Endothelial cell of umbilical vein (primary cell): ENCODE results near the gene CDC20. TPM values are rescaled to one million over a fixed set of nuclear protein-coding genes. Genes with fewer than 3 reads are reported as not detected.

Experiments used
- BruUV-seq: library from RNA; stranded (reverse); fragments of 400-500 nt; replicated peaks from 2 replicates; lab custom pipeline; 2021; lab: Mats Ljungman, UMichigan
- CTCF ChIA-PET: fragments of 300-600, 350-600 bp; sonication (Branson Sonifier 250); formaldehyde crosslinking; loops from one replicate; lab custom pipeline; 2021; ENCODE audit warnings: antibody characterized with exemption, inconsistent platforms; lab: Charles Lee
- POLR2A ChIA-PET: fragments of 300-600, 350-600 bp; sonication (Branson Sonifier 250); formaldehyde crosslinking; loops from one replicate; lab custom pipeline; 2021; ENCODE audit warnings: antibody characterized with exemption, inconsistent platforms; lab: Charles Lee
- DNase-seq: peaks from one replicate; pipeline ENCODE4 v3.0.0-alpha.2; 2011; ENCODE audit warnings: low read depth, low spot score
- FAIRE-seq: peaks from 2 replicates; lab custom pipeline; 2011; peaks lifted over from hg19 to GRCh38; lab: Jason Lieb, UNC
- H2AFZ ChIP-seq: 2 replicates; pipeline ENCODE4 v1.6.0; 2012; ENCODE audit warnings: low read depth, low read length, control low read depth, inconsistent platforms
- H3K27ac ChIP-seq: 2 replicates; pipeline ENCODE4 v1.5.1; 2011; ENCODE audit warnings: low read depth, mild to moderate bottlenecking, control low read depth, low read length, moderate library complexity; ENCODE audit not compliant: insufficient read depth
- H3K27me3 ChIP-seq, 2 experiments: 2 replicates each; pipeline versions ENCODE4 v1.6.0 to v1.6.1; 2011; ENCODE audit warnings: low read length in 2 of 2, mixed read lengths in 1 of 2; ENCODE audit not compliant: control insufficient read depth in 2 of 2, insufficient read depth in 2 of 2
- H3K36me3 ChIP-seq, 2 experiments: 2 replicates in 1 of 2; 3 replicates in 1 of 2; pipeline ENCODE4 v1.5.1; 2011; ENCODE audit warnings: low read length in 2 of 2, mild to moderate bottlenecking in 1 of 2, moderate library complexity in 1 of 2; ENCODE audit not compliant: control insufficient read depth in 2 of 2, insufficient read depth in 2 of 2; ENCODE audit errors: extremely low read depth in 1 of 2
- H3K4me1 ChIP-seq: 3 replicates; pipeline ENCODE4 v1.5.1; 2011; ENCODE audit warnings: mild to moderate bottlenecking, low read length; ENCODE audit not compliant: control insufficient read depth, insufficient read depth; ENCODE audit errors: extremely low read depth
- H3K4me2 ChIP-seq: 2 replicates; pipeline ENCODE4 v1.6.1; 2011; ENCODE audit warnings: low read length, control low read depth, mixed read lengths; ENCODE audit not compliant: insufficient read depth
- H3K4me3 ChIP-seq, 3 experiments: fragments of 200-600 bp in 1 of 3; sonication (generic), shearing (Covaris generic) in 1 of 3; replicated peaks in 1 of 3; 2 replicates each; pipeline ENCODE4 v1.5.1; 2011 to 2016; ENCODE audit warnings: control low read depth in 3 of 3, low read length in 3 of 3, mild to moderate bottlenecking in 2 of 3, inconsistent platforms in 1 of 3, low read depth in 1 of 3, moderate library complexity in 1 of 3; ENCODE audit not compliant: insufficient read depth in 1 of 3
- H3K79me2 ChIP-seq: 2 replicates; pipeline ENCODE4 v1.6.0; 2012; ENCODE audit warnings: low read length, inconsistent platforms; ENCODE audit not compliant: control insufficient read depth, insufficient read depth
- H3K9ac ChIP-seq: replicated peaks from 2 replicates; pipeline ENCODE3; 2011; ENCODE audit warnings: low read length, control low read depth; ENCODE audit not compliant: insufficient read depth; ENCODE audit errors: extremely low read depth
- H3K9me1 ChIP-seq: replicated peaks from 3 replicates; pipeline ENCODE4 v1.6.0; 2011; ENCODE audit warnings: mild to moderate bottlenecking, low read length; ENCODE audit not compliant: control insufficient read depth, insufficient read depth; ENCODE audit errors: extremely low read depth
- H3K9me3 ChIP-seq: replicated peaks from 2 replicates; pipeline ENCODE4 v1.5.1; 2012; ENCODE audit warnings: low read length, inconsistent platforms; ENCODE audit not compliant: control insufficient read depth, insufficient read depth
- H4K20me1 ChIP-seq: replicated peaks from 2 replicates; pipeline ENCODE3; 2011; ENCODE audit warnings: mild to moderate bottlenecking, low read length; ENCODE audit not compliant: control insufficient read depth, insufficient read depth; ENCODE audit errors: extremely low read depth
- CTCF ChIP-seq, 2 donors: IDR thresholded peaks; 1 replicate in 1 of 2; 2 replicates in 1 of 2; pipeline ENCODE4 v1.5.1; 2011; ENCODE audit warnings: low read length in 2 of 2, mild to moderate bottlenecking in 2 of 2, moderate library complexity in 2 of 2, control low read depth in 1 of 2, inconsistent platforms in 1 of 2, low read depth in 1 of 2; ENCODE audit not compliant: insufficient read depth in 1 of 2; ENCODE audit errors: extremely low read depth in 1 of 2
- EZH2 ChIP-seq: IDR thresholded peaks from 2 replicates; pipeline ENCODE4 v1.6.1; 2012; ENCODE audit warnings: borderline replicate concordance, low read depth, mild to moderate bottlenecking, moderate library complexity, low read length, inconsistent platforms; ENCODE audit not compliant: severe bottlenecking
- FOS ChIP-seq: IDR thresholded peaks from 2 replicates; pipeline ENCODE4 v1.6.1; 2011; ENCODE audit warnings: mild to moderate bottlenecking, low read length, moderate library complexity, borderline replicate concordance; ENCODE audit not compliant: insufficient read depth
- GATA2 ChIP-seq: IDR thresholded peaks from 2 replicates; pipeline ENCODE4 v1.7.0; 2011; ENCODE audit warnings: low read depth, mild to moderate bottlenecking, moderate library complexity, mixed read lengths, low read length; ENCODE audit not compliant: insufficient read length, insufficient read depth
- JUN ChIP-seq: IDR thresholded peaks from 2 replicates; pipeline ENCODE4 v1.6.1; 2011; ENCODE audit warnings: borderline replicate concordance, low read depth; ENCODE audit not compliant: insufficient read length, insufficient read depth
- MAX ChIP-seq: IDR thresholded peaks from 2 replicates; pipeline ENCODE4 v1.6.1; 2011; ENCODE audit not compliant: insufficient read depth, insufficient read length
- MYC ChIP-seq: IDR thresholded peaks from one replicate; pipeline ENCODE4 v1.6.1; 2011; ENCODE audit warnings: mild to moderate bottlenecking, low read depth, low read length
- POLR2A ChIP-seq: IDR thresholded peaks from 2 replicates; pipeline ENCODE4 v1.6.1; 2012; ENCODE audit warnings: low read depth, mild to moderate bottlenecking, control low read depth, low read length
- POLR2AphosphoS5 ChIP-seq: IDR thresholded peaks from 2 replicates; pipeline ENCODE4 v1.6.1; 2012; ENCODE audit warnings: low read depth, mild to moderate bottlenecking, control low read depth, low read length, moderate library complexity; ENCODE audit not compliant: insufficient read depth
- dilution Hi-C: fragments of 300-500 bp; cut with MboI; formaldehyde crosslinking; loops from one replicate; pipeline ENCODE4 v1.15.0; 2019; ENCODE audit warnings: low sequenced_read_pairs; ENCODE audit not compliant: extremely low pct_ligation_motif_present
- intact Hi-C: fragments of 100-400 bp; cut with micrococcal nuclease; formaldehyde crosslinking; loops from one replicate; pipeline ENCODE4 v1.10.0; 2022
- polyA plus RNA-seq, 4 experiments: library from polyadenylated mRNA; depleted of rRNA in 3 of 4; stranded (reverse) in 3 of 4; unstranded in 1 of 4; fragments of >200 nt; gene quantifications; 2 replicates each; pipeline versions ENCODE4 v1.2.1 to v1.2.3, GENCODE V29; 2011 to 2012; ENCODE audit warnings: missing spikeins in 1 of 4
- total RNA-seq: library from RNA; stranded (reverse); gene quantifications from 2 replicates; pipeline ENCODE4 v1.2.3, GENCODE V29; 2021

The CDC20 gene
- total and polyA plus RNA-seq, 2 donors (not counting 3 experiments of a cell fraction or from before 2014, with no cell fraction given): 129 to 170 TPM

- DNase-seq: peak; percentile 80
- Histone ChIP-seq H3K9me1 (no peaks in the 10 kb centered on the region), H2AFZ (peak overlapping the region; percentile 23), H3K27me3 (no peaks in the 10 kb centered on the region), H3K4me3 (no peak overlapping the region), H3K9ac (peak overlapping the region; percentile 11), H3K4me1 (peaks cover 32% of the 10 kb centered on the region), H3K36me3 (no peaks in the 10 kb centered on the region), H3K4me2 (peak overlapping the region; percentile 4), H4K20me1 (no peaks in the 10 kb centered on the region), H3K79me2 (peaks cover 13% of the 10 kb centered on the region), H3K9me3 (no peaks in the 10 kb centered on the region), H3K27ac (peak overlapping the region; percentile 81)
- peak; percentile 9 for TF ChIP-seq GATA2
- TF ChIP-seq POLR2AphosphoS5: peak; percentile 61
- TF ChIP-seq JUN: peak; percentile 76
- no peak for TF ChIP-seq POLR2A
- no peak for TF ChIP-seq MYC
- peak; percentile 99 for TF ChIP-seq FOS
- no peak for TF ChIP-seq MAX
- no peak for TF ChIP-seq EZH2
- no peak for TF ChIP-seq CTCF (IDR thresholded peaks at IDR 0.05; ENCODE audit: extremely low read depth in 1 of 2, insufficient read depth in 1 of 2, low read depth in 1 of 2, low read length in 2 of 2)
- FAIRE-seq: peak; percentile 98
- POLR2A ChIA-PET: no interaction called here
- dilution Hi-C loops (no loop called here), intact Hi-C loops (loop anchor here (1.0 to 2.0 kb wide), 2 partner anchors 16 to 73 kb away; partner anchors contain the start of genes MED8, SZT2 and TIE1)
- no TSS peak for BruUV-seq
- CTCF ChIA-PET: interaction anchor here (0.8 to 2.2 kb wide), 3 partner anchors 11 to 141 kb away, joined by 3 to 6 read pairs (median 4); no protein-coding TSS in a partner anchor
These were observed 14.5 kb downstream of the CDC20 start for GRCh38 chr1:43373066-43373940.
